NCI-H82 treated with DMSO at 0.1 percent for 48 hours (cell line): Measurements from ENCODE around the gene CALML3.

Experiments used
- DNase-seq: peaks from one replicate; lab custom pipeline; 2025; ENCODE audit not compliant: unreplicated experiment; lab: John Stamatoyannopoulos, UW

CALML3 gene

GRCh38 chr10:5490698-5491464 lies 33.9 kb upstream of the CALML3 start:
- DNase-seq: no peak

GRCh38 chr10:5491477-5491876 lies 33.3 kb upstream of the CALML3 start:
- DNase-seq: no peak

GRCh38 chr10:5492322-5492855 lies 32.4 kb upstream of the CALML3 start:
- DNase-seq: no peak

GRCh38 chr10:5492929-5493576 lies 31.7 kb upstream of the CALML3 start:
- no peak for DNase-seq

- no peak for DNase-seq
Observed at GRCh38 chr10:5493691-5494090, 31.1 kb upstream of the CALML3 start.

GRCh38 chr10:5494611-5495010 lies 30.1 kb upstream of the CALML3 start:
- DNase-seq: no peak

- no peak for DNase-seq
Observed at GRCh38 chr10:5496261-5497250, 28.2 kb upstream of the CALML3 start.

GRCh38 chr10:5497289-5497688 lies 27.5 kb upstream of the CALML3 start:
- no peak for DNase-seq

- DNase-seq: no peak
Observed at GRCh38 chr10:5497948-5498730, 26.6 kb upstream of the CALML3 start.

GRCh38 chr10:5498791-5499492 lies 25.8 kb upstream of the CALML3 start:
- no peak for DNase-seq

- DNase-seq: no peak
Observed at GRCh38 chr10:5499493-5500140, 25.1 kb upstream of the CALML3 start, which contains the start of gene CALML5. CALML5 (minus strand) TSS chr10:5499570; CDS start chr10:5499438, 132 bp downstream.

GRCh38 chr10:5500162-5500670 lies 24.5 kb upstream of the CALML3 start:
- DNase-seq: no peak

- no peak for DNase-seq
Observed at GRCh38 chr10:5500910-5501309, 23.9 kb upstream of the CALML3 start.

- no peak for DNase-seq
Observed at GRCh38 chr10:5502061-5502521, 22.7 kb upstream of the CALML3 start.

- no peak for DNase-seq
Observed at GRCh38 chr10:5502571-5503476, 21.9 kb upstream of the CALML3 start.

GRCh38 chr10:5503477-5503835 lies 21.3 kb upstream of the CALML3 start:
- no peak for DNase-seq

GRCh38 chr10:5504146-5505072 lies 20.4 kb upstream of the CALML3 start:
- DNase-seq: no peak
